GM18508 (cell line): ENCODE measurements around the gene TECTB.

Source experiments
- ATAC-seq: cut with Tn5 transposase; IDR thresholded peaks from one replicate; pipeline ENCODE4 v1.9.1; 2021; ENCODE audit warnings: moderate number of reproducible peaks; ENCODE audit not compliant: insufficient read depth, unreplicated experiment

TECTB gene

GRCh38 chr10:112271982-112272381, 11.2 kb upstream of the TECTB start:
- no peak for ATAC-seq

- ATAC-seq: no peak
Measured at GRCh38 chr10:112274831-112275230, 8.4 kb upstream of the TECTB start.

- no peak for ATAC-seq
Measured at GRCh38 chr10:112275512-112276245, 7.5 kb upstream of the TECTB start.

GRCh38 chr10:112278871-112279270, 4.3 kb upstream of the TECTB start:
- no peak for ATAC-seq

GRCh38 chr10:112279433-112279832, 3.8 kb upstream of the TECTB start:
- ATAC-seq: no peak

GRCh38 chr10:112280205-112280921, 2.8 kb upstream of the TECTB start:
- ATAC-seq: no peak

- ATAC-seq: no peak
Measured at GRCh38 chr10:112282086-112282485, 1.1 kb upstream of the TECTB start.

GRCh38 chr10:112286837-112287818, 3.9 kb downstream of the TECTB start:
- no peak for ATAC-seq

- no peak for ATAC-seq
Measured at GRCh38 chr10:112287844-112288243, 4.6 kb downstream of the TECTB start.

GRCh38 chr10:112288486-112288885, 5.3 kb downstream of the TECTB start:
- no peak for ATAC-seq

GRCh38 chr10:112289373-112290053, 6.3 kb downstream of the TECTB start:
- ATAC-seq: no peak

GRCh38 chr10:112290054-112290373, 6.8 kb downstream of the TECTB start:
- no peak for ATAC-seq

GRCh38 chr10:112294169-112294568, 11.0 kb downstream of the TECTB start:
- ATAC-seq: no peak

GRCh38 chr10:112295853-112296830, 12.9 kb downstream of the TECTB start:
- ATAC-seq: no peak

- ATAC-seq: no peak
Measured at GRCh38 chr10:112296908-112297331, 13.7 kb downstream of the TECTB start.

- no peak for ATAC-seq
Measured at GRCh38 chr10:112298581-112298980, 15.4 kb downstream of the TECTB start.

GRCh38 chr10:112299456-112299855, 16.3 kb downstream of the TECTB start:
- no peak for ATAC-seq

GRCh38 chr10:112302335-112302734, 19.1 kb downstream of the TECTB start:
- ATAC-seq: no peak

GRCh38 chr10:112303528-112303927, 20.3 kb downstream of the TECTB start:
- ATAC-seq: no peak
